HUES6 (cell line): ENCODE results near the gene SERBP1.

ENCODE experiments used
- H3K27ac ChIP-seq: 2 replicates; pipeline ENCODE4 v1.7.0; 2013; ENCODE audit warnings: low read depth, mild to moderate bottlenecking, low read length, inconsistent platforms
- H3K27me3 ChIP-seq: 2 replicates; pipeline ENCODE4 v1.6.1; 2013; ENCODE audit warnings: low read length; ENCODE audit not compliant: control insufficient read depth, insufficient read depth
- H3K36me3 ChIP-seq: 2 replicates; pipeline ENCODE4 v1.6.1; 2013; ENCODE audit warnings: low read length; ENCODE audit not compliant: control insufficient read depth, insufficient read depth
- H3K4me1 ChIP-seq: 2 replicates; pipeline ENCODE4 v1.6.1; 2013; ENCODE audit warnings: low read length; ENCODE audit not compliant: control insufficient read depth, insufficient read depth
- H3K4me3 ChIP-seq: 2 replicates; pipeline ENCODE4 v1.5.1; 2013; ENCODE audit warnings: low read depth, low read length
- H3K9ac ChIP-seq: one replicate; pipeline ENCODE4 v1.6.1; 2013; ENCODE audit warnings: mild to moderate bottlenecking, low read length
- H3K9me3 ChIP-seq: 2 replicates; pipeline ENCODE4 v1.6.1; 2013; ENCODE audit warnings: low read depth, low read length; ENCODE audit not compliant: control insufficient read depth, insufficient read depth

The SERBP1 gene

DNA sequence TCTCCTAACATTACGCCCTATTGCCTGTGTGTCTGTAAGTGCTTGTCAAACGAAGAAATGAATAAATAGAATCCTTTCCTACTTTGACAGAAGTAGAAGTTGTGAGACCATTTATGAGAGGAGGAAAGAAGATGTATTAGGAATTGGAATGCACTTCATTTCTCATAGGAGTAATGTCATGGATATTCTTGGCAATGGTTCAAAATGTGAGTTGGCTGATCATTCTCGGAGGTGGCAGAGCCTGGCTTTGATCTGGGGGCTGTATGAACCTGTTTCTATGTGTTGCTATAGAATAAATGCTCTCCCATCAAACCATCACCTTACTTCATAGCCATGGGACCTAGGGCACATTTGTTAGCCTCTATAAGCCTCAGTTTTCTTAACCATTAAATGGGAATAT lies 10.1 kb upstream of the SERBP1 start:
- peaks cover 10% of the 10 kb centered on the region; the same call in 1 of the 2 replicates for H3K4me1 ChIP-seq
- no peak overlapping the region for H3K4me3 ChIP-seq
- no peaks in the 10 kb centered on the region for H3K27me3 ChIP-seq
- no peaks in the 10 kb centered on the region for H3K9me3 ChIP-seq
- no peaks in the 10 kb centered on the region for H3K36me3 ChIP-seq
- H3K9ac ChIP-seq = no peak overlapping the region
- no peak overlapping the region for H3K27ac ChIP-seq

DNA sequence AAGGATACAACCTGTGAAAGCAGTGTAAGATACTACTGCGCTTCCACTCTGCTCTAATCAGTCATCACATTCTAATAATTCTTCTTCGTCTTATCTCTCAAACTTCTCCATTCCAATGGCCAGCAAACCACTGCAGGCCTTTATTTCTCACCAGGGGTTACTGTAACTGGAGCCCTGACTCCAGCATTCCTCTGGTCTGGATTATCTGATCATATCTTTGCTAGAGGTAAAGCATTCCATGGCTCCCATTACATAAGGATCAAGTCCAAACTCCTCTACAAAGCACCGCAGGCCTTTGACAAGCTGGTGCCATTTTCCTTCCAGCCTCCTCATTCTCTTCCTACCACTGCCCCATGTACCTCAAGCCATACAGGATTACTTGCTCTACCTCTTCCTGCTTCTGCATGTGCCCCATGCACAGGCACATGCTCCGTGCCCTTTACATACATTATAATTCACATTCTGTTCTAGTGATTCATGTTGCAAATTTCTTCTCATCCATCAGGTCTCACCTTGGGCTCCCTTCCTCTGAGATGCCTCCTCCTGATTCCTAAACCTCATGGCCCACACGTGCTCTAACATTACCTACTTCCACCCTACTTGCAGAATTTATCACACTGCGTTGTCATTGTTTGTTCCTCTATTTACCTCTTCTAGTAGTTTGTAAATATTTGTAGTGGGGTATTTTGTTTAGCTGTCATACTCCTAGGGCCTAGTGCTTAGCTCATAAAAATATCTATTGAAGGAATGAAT lies 9.3 kb upstream of the SERBP1 start:
- Histone ChIP-seq H3K27me3 (no peaks in the 10 kb centered on the region), H3K9me3 (no peaks in the 10 kb centered on the region), H3K9ac (no peak overlapping the region), H3K36me3 (no peaks in the 10 kb centered on the region), H3K27ac (no peak overlapping the region), H3K4me1 (peaks cover 10% of the 10 kb centered on the region; the same call in 1 of the 2 replicates), H3K4me3 (no peak overlapping the region)

DNA sequence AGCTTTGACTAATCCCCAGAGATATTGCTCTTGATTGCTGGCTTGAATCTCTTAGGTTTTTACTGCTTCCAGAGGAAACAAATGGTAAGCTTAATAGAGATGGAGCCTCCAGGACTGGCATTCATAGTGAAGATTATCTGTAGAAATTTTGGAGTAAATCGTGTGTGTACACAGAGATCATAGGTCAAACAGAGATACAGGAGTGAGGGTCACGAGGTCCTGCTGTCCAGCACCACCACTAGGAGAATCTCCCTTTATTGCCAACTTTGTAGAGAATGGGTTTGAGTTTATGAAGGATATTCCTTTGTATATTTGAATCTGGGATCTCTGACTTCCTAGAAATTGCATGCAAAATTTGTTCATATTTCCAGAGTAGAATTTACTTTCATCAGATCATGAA lies 7.8 kb upstream of the SERBP1 start:
- peaks cover 10% of the 10 kb centered on the region; the same call in 1 of the 2 replicates for H3K4me1 ChIP-seq
- no peak overlapping the region for H3K9ac ChIP-seq
- H3K27me3 ChIP-seq = no peaks in the 10 kb centered on the region
- no peak overlapping the region for H3K27ac ChIP-seq
- no peaks in the 10 kb centered on the region for H3K9me3 ChIP-seq
- H3K36me3 ChIP-seq = no peaks in the 10 kb centered on the region
- H3K4me3 ChIP-seq = no peak overlapping the region

DNA sequence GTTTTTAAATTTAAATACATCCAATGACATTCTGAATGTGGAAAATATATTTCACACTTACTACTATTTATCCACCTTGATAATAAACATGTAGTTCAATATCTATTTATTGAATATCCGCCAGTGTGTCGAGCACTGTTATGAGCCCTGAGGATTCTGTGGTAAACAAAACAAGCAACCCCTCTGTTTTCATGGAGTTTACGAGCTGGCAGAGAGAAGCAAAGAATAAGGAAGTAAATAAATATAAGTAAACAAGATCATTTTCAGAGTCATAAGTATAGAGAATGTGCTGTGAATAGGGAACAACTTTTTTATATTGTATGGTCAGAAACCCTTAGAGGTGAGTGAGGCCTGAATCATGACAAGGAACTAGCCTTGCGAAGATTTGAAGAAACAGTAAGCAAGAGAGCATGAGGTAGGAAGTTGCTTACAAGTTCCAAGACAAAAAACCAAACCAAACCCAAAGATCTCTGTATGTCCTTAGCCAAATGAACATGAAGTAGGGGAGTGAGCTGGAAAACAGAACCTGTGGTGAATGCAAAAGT lies 6.4 kb upstream of the SERBP1 start:
- H3K9ac ChIP-seq = no peak overlapping the region
- no peak overlapping the region for H3K27ac ChIP-seq

DNA sequence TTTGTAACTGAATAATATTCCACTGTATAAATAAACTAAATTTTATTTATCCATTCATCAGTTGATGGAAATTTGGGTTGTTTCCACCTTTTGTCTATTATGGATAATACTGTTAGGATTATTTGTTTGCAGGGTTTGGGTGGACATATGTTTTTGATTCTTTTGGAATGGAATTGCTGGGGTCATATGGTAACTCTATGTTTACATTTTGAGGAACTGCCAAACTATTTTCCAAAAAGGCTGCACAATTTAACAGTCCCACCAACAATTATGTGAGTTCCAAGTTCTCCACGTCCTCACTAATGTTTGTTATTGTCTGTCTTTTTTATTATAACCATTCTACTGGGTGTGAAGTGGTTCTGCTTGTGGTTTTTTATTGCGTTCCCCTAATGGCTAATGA lies 4.3 kb upstream of the SERBP1 start:
- no peak overlapping the region for H3K9ac ChIP-seq
- H3K27me3 ChIP-seq = no peaks in the 10 kb centered on the region
- no peak overlapping the region for H3K4me3 ChIP-seq
- H3K27ac ChIP-seq = no peak overlapping the region
- H3K9me3 ChIP-seq = no peaks in the 10 kb centered on the region
- H3K36me3 ChIP-seq = peaks cover 3% of the 10 kb centered on the region; the same call in 1 of the 2 replicates
- H3K4me1 ChIP-seq = peaks cover 14% of the 10 kb centered on the region

More for the DNA sequence above, 6.4 kb upstream of the SERBP1 start:
- Histone ChIP-seq H3K4me1 (peaks cover 18% of the 10 kb centered on the region), H3K36me3 (no peaks in the 10 kb centered on the region), H3K27me3 (no peaks in the 10 kb centered on the region), H3K9me3 (no peaks in the 10 kb centered on the region), H3K4me3 (no peak overlapping the region)

DNA sequence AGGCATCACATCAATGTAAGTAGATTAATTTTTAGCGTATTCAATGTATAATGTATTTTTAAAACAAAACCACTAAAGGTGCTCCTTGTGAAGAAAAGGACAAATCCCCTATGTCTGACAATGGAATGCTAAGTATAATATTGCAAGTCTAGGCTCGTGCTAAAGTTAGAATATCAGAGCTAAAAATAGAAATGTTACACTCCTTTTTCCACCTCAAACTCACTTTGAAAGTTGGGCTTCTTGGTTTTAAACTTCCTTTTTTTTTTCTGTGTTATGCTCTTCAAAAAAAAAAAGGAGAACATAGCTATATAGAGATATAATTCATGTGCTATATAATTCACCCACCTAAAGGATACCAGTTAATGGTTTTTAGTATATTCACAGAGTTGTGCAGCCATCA lies 3.6 kb upstream of the SERBP1 start:
- no peak overlapping the region for H3K4me3 ChIP-seq
- no peak overlapping the region for H3K9ac ChIP-seq
- no peaks in the 10 kb centered on the region for H3K9me3 ChIP-seq
- H3K27me3 ChIP-seq = no peaks in the 10 kb centered on the region
- H3K27ac ChIP-seq = no peak overlapping the region
- H3K4me1 ChIP-seq = peaks cover 14% of the 10 kb centered on the region
- H3K36me3 ChIP-seq = peaks cover 9% of the 10 kb centered on the region

DNA sequence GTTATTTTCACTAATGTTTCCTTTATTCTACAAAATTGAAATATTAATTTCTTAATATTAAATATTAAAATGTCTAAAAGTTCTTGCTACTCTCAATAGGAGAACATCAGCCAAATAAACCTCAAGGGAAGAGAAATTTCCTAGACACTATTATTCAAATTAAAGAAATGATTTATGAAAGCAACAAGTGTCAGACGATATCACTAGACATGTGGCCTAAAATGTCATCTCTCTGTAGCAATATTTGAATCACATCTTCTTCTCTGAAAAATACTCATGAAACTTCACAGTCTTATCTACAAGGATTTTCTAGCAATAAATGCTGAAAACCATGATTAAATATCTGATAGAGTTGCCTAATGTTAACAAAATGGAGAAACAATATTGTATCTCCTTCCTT lies 2.5 kb upstream of the SERBP1 start:
- Histone ChIP-seq H3K36me3 (peaks cover 20% of the 10 kb centered on the region), H3K27me3 (no peaks in the 10 kb centered on the region), H3K27ac (no peak overlapping the region), H3K9me3 (no peaks in the 10 kb centered on the region), H3K9ac (no peak overlapping the region), H3K4me3 (no peak overlapping the region), H3K4me1 (peaks cover 14% of the 10 kb centered on the region)

DNA sequence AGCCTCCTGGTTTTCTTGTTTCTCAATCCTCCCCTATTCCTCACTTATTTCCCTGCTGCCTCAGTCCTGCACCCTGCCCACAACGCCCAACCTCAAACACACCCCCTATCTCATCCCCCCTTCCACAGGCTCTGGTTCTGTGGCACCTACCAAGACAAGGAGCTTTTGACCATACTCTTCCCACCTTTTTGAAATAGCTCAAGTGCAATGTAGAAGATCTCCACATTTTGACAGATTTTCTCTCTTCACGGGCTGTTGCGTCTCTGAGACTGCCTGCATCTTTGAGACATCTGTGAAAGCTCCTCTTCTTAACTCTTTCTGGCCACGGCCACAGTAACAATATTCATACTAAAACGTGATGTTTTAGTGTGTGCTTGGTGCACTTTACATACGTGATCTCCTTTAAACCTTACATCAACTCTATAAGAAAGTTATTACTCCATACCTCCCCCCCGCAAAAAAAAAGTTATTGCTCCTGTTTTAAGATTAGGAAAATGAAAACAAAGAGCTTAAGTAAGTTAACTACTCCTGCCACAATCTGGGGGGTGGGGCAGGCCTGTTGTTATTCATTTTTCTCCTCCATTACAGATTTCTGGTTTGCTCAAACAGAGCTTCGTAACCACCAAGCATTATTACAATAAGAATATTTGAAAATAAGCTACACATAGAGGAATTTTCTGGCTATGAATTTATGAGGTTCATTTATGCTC lies 1.8 kb upstream of the SERBP1 start:
- H3K36me3 ChIP-seq = peaks cover 27% of the 10 kb centered on the region
- H3K27ac ChIP-seq = no peak overlapping the region
- H3K27me3 ChIP-seq = no peaks in the 10 kb centered on the region
- peak overlapping the region; percentile 79 for H3K4me3 ChIP-seq
- H3K9me3 ChIP-seq = no peaks in the 10 kb centered on the region
- H3K9ac ChIP-seq = peak overlapping the region; percentile 47
- peaks cover 14% of the 10 kb centered on the region for H3K4me1 ChIP-seq

DNA sequence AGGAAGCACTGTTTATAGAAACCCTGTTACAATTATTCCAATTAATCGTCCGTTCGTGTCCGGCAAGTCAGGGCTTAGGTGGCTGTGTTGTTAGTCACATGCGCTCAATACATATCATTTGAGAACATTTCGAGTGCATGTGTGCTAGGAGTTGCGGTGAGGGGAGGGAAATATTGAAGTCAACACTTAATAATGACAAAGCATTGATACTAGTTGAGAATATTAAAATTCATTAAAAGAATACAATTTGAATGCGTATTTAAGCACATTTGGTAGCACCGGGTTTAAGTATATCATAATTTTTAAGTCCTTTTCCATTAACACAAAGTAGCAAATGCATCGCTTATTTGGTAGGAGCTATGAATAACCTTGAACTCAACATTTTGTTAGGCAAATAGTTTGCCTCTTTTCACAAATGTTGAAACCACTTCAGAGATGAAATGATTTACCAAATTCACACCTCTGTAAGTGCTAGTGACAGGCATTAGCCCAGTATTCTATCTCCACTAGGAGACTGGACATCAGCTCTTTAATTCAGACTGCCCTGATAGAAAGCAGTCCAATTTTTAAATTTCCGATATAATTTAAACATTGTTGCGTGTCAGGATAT lies 1.1 kb upstream of the SERBP1 start:
- Histone ChIP-seq H3K4me3 (peak overlapping the region; percentile 79), H3K27me3 (no peaks in the 10 kb centered on the region), H3K36me3 (peaks cover 33% of the 10 kb centered on the region), H3K27ac (peak overlapping the region; percentile 62), H3K9me3 (no peaks in the 10 kb centered on the region), H3K9ac (peak overlapping the region; percentile 98), H3K4me1 (peaks cover 14% of the 10 kb centered on the region)

DNA sequence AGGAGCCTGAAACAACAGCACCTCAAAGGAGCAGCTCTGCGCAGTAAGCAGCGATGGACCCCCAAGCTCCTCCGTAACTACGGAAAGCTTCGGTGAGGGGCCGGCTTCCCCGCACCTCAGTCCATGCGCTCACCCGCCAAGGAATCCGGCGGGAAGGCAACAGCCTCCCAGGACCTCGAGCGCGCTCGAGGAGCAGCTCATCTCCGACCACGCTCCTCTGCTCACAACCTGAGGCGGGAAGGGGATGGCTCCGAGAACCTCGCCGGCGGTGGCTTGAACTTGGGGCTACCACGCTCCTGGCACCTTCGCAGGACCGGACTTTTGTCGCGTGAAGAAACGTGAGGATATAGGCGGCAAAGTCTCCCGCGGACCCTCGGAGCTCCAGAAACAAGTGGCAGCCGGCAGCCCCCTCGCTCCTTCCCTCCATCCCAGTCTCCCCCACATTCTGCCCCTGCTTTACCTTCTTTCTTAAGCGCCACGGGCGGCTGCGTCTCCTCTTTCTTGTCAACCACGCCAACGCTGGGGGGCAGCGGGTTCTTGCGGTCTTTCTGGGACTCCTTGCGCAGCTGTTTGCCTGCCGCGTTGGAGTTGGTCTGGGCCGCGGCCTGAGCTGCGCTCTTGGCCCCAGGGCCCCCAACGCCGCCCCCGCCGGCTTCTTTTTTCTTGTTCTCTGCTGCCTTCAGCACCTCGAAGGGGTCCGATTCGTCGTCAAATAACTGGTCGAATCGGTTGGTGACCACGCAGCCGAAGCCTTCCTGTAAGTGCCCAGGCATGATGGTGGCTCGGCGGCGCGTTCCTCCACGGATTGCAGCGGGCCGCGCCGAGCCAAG lies 459 bp downstream of the SERBP1 start:
- no peaks in the 10 kb centered on the region for H3K27me3 ChIP-seq
- H3K36me3 ChIP-seq = peaks cover 48% of the 10 kb centered on the region
- peaks cover 14% of the 10 kb centered on the region for H3K4me1 ChIP-seq
- H3K4me3 ChIP-seq = peak overlapping the region; percentile 79
- H3K27ac ChIP-seq = peak overlapping the region; percentile 87
- no peaks in the 10 kb centered on the region for H3K9me3 ChIP-seq
- peak overlapping the region; percentile 98 for H3K9ac ChIP-seq
